Measurements from ENCODE around the gene HIPK4.

Gene HIPK4

GRCh38 chr19:40365613-40366401 is 24.2 kb downstream of the HIPK4 start:
- peak; percentile 79 for DNase-seq

GRCh38 chr19:40365010-40365409 is 25.0 kb downstream of the HIPK4 start:
- DNase-seq: no peak

- DNase-seq: no peak
Measured at GRCh38 chr19:40363069-40363468, 26.9 kb downstream of the HIPK4 start.

- DNase-seq: no peak
Measured at GRCh38 chr19:40362160-40362559, 27.8 kb downstream of the HIPK4 start.

GRCh38 chr19:40360708-40361241 is 29.2 kb downstream of the HIPK4 start:
- DNase-seq: peak; percentile 28

- no peak for DNase-seq
Measured at GRCh38 chr19:40360020-40360707, 29.8 kb downstream of the HIPK4 start.

- DNase-seq: no peak
Measured at GRCh38 chr19:40358773-40359172, 31.2 kb downstream of the HIPK4 start.

- DNase-seq: peak; percentile 17
Measured at GRCh38 chr19:40357640-40358039, 32.3 kb downstream of the HIPK4 start.

- peak; percentile 22 for DNase-seq
Measured at GRCh38 chr19:40356681-40357595, 33.0 kb downstream of the HIPK4 start.

- DNase-seq: no peak
Measured at GRCh38 chr19:40355975-40356680, 33.9 kb downstream of the HIPK4 start.

- peak; percentile 21 for DNase-seq
Measured at GRCh38 chr19:40348961-40349507, 40.9 kb downstream of the HIPK4 start.

GRCh38 chr19:40348125-40348913 is 41.7 kb downstream of the HIPK4 start, which contains the start of the genes C19orf47 and PLD3:
C19orf47 (minus strand) TSS chr19:40348397; CDS start chr19:40341857, 6,540 bp downstream.
PLD3 (plus strand) TSS chr19:40348695; CDS start chr19:40366484, 17,789 bp downstream.
- DNase-seq: peak; percentile 99

GRCh38 chr19:40344422-40344821 is 45.6 kb downstream of the HIPK4 start:
- no peak for DNase-seq

GRCh38 chr19:40342644-40343311 is 47.2 kb downstream of the HIPK4 start:
- DNase-seq: no peak

- no peak for DNase-seq
Measured at GRCh38 chr19:40341601-40342482, 48.1 kb downstream of the HIPK4 start.

GRCh38 chr19:40339018-40339728 is 50.8 kb downstream of the HIPK4 start:
- no peak for DNase-seq

GRCh38 chr19:40337594-40337993 is 52.4 kb downstream of the HIPK4 start:
- no peak for DNase-seq

- DNase-seq: no peak
Measured at GRCh38 chr19:40337107-40337506, 52.9 kb downstream of the HIPK4 start.

GRCh38 chr19:40336601-40336900 is 53.4 kb downstream of the HIPK4 start:
- DNase-seq: no peak
